ENCODE results near the gene KCNN4. TPM values are rescaled to one million over a fixed set of nuclear protein-coding genes. Genes with fewer than 3 reads are reported as not detected.

KCNN4 gene
- polyA plus RNA-seq, 2 donors = 3.9 to 4.6 TPM

GRCh38 chr19:43727593-43727853 is 53.2 kb downstream of the KCNN4 start:
- Histone ChIP-seq H3K36me3 (ENCODE audit: control insufficient read depth in 2 of 2, insufficient read depth in 2 of 2, low read length in 1 of 2) (peaks cover 16 to 28% of the 10 kb centered on the region in 2 donors), H3K4me3 (ENCODE audit: low read depth in 1 of 2, low read length in 2 of 2) (no peak overlapping the region), H3K27me3 (ENCODE audit: control insufficient read depth in 1 of 2, insufficient read depth in 2 of 2, low read length in 2 of 2) (no peaks in the 10 kb centered on the region), H3K27ac (ENCODE audit: low read depth in 2 of 2, low read length in 1 of 2) (no peak overlapping the region), H3K4me1 (ENCODE audit: control insufficient read depth in 2 of 2, insufficient read depth in 2 of 2, low read length in 1 of 2) (peaks cover 0 to 2% of the 10 kb centered on the region in 2 donors), H3K9me3 (ENCODE audit: control insufficient read depth in 2 of 2, insufficient read depth in 1 of 2, low read depth in 1 of 2, low read length in 1 of 2) (no peaks in the 10 kb centered on the region)
- WGBS, 2 donors = 54 to 71% methylated on average over 4 of the region's 4 CpGs

DNA sequence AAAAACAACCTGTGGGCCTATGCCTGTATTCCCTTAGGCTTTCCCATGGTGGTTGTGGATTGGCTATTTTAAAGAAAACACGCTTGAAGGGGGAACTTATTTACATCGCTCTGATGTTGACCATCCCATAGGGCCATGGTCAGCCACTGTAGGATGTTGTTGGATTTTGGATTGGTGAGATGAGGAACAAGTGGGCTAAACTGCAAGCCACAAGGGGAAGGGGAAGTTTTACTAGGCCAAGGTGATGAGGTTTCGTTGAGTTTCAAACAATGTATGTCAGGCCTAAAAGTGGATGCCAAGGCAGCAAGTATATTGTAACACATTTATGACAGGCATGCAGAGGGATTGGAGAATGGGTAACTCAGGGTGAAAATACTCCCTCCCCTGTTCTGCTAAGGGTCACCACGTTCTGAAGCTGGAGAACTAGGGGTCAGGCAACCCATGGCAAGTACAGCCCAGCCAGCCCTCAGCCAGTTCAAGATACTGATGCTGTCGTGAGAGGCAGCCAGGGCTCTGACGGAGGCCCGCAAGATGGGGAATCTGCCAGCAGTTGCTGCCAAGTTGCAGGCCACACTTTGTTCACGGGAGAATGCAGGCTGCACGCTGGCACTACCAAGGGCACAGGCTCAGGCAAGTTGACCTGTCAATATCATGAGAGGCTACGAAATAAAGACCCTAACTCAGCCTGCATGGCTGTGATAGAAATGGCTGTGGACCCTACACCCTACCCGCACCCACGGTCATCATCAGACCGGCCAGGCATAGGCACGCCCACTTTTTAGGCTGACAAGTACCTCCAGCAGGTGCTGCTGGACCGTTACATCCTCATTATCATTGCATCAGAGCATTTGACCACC is 53.8 kb downstream of the KCNN4 start:
- 44 to 59% methylated on average over 15 of the region's 15 CpGs for WGBS, 2 donors
- Histone ChIP-seq H3K27me3 (ENCODE audit: control insufficient read depth in 1 of 2, insufficient read depth in 2 of 2, low read length in 2 of 2) (no peaks in the 10 kb centered on the region), H3K36me3 (ENCODE audit: control insufficient read depth in 2 of 2, insufficient read depth in 2 of 2, low read length in 1 of 2) (peaks cover 14 to 23% of the 10 kb centered on the region in 2 donors), H3K9me3 (ENCODE audit: control insufficient read depth in 2 of 2, insufficient read depth in 1 of 2, low read depth in 1 of 2, low read length in 1 of 2) (no peaks in the 10 kb centered on the region), H3K27ac (ENCODE audit: low read depth in 2 of 2, low read length in 1 of 2) (no peak overlapping the region), H3K4me3 (ENCODE audit: low read depth in 1 of 2, low read length in 2 of 2) (no peak overlapping the region), H3K4me1 (ENCODE audit: control insufficient read depth in 2 of 2, insufficient read depth in 2 of 2, low read length in 1 of 2) (peaks cover 0 to 2% of the 10 kb centered on the region in 2 donors)

- Histone ChIP-seq H3K27me3 (ENCODE audit: control insufficient read depth in 1 of 2, insufficient read depth in 2 of 2, low read length in 2 of 2) (no peaks in the 10 kb centered on the region), H3K36me3 (ENCODE audit: control insufficient read depth in 2 of 2, insufficient read depth in 2 of 2, low read length in 1 of 2) (peaks cover 11 to 12% of the 10 kb centered on the region in 2 donors), H3K4me1 (ENCODE audit: control insufficient read depth in 2 of 2, insufficient read depth in 2 of 2, low read length in 1 of 2) (peaks cover 0 to 2% of the 10 kb centered on the region in 2 donors), H3K4me3 (ENCODE audit: low read depth in 1 of 2, low read length in 2 of 2) (no peak overlapping the region), H3K27ac (ENCODE audit: low read depth in 2 of 2, low read length in 1 of 2) (no peak overlapping the region), H3K9me3 (ENCODE audit: control insufficient read depth in 2 of 2, insufficient read depth in 1 of 2, low read depth in 1 of 2, low read length in 1 of 2) (no peaks in the 10 kb centered on the region)
- 39 to 49% methylated on average over 7 of the region's 7 CpGs for WGBS, 2 donors
Measured at GRCh38 chr19:43725468-43725867, 55.3 kb downstream of the KCNN4 start.

GRCh38 chr19:43724896-43725295 is 55.9 kb downstream of the KCNN4 start:
- no peak overlapping the region for H3K27ac ChIP-seq (ENCODE audit: low read depth in 2 of 2, low read length in 1 of 2)
- H3K4me1 ChIP-seq (ENCODE audit: control insufficient read depth in 2 of 2, insufficient read depth in 2 of 2, low read length in 1 of 2) = peaks cover 0 to 2% of the 10 kb centered on the region in 2 donors
- peaks cover 11 to 12% of the 10 kb centered on the region in 2 donors for H3K36me3 ChIP-seq (ENCODE audit: control insufficient read depth in 2 of 2, insufficient read depth in 2 of 2, low read length in 1 of 2)
- no peaks in the 10 kb centered on the region for H3K9me3 ChIP-seq (ENCODE audit: control insufficient read depth in 2 of 2, insufficient read depth in 1 of 2, low read depth in 1 of 2, low read length in 1 of 2)
- no peaks in the 10 kb centered on the region for H3K27me3 ChIP-seq (ENCODE audit: control insufficient read depth in 1 of 2, insufficient read depth in 2 of 2, low read length in 2 of 2)
- WGBS, 2 donors = 65 to 69% methylated on average over 8 of the region's 8 CpGs
- H3K4me3 ChIP-seq (ENCODE audit: low read depth in 1 of 2, low read length in 2 of 2) = no peak overlapping the region

GRCh38 chr19:43723588-43723987 is 57.2 kb downstream of the KCNN4 start:
- 60 to 62% methylated on average over 8 of the region's 8 CpGs for WGBS, 2 donors
- peaks cover 2 to 6% of the 10 kb centered on the region in 2 donors for H3K4me1 ChIP-seq (ENCODE audit: control insufficient read depth in 2 of 2, insufficient read depth in 2 of 2, low read length in 1 of 2)
- H3K9me3 ChIP-seq (ENCODE audit: control insufficient read depth in 2 of 2, insufficient read depth in 1 of 2, low read depth in 1 of 2, low read length in 1 of 2) = no peaks in the 10 kb centered on the region
- peaks cover 2 to 4% of the 10 kb centered on the region in 2 donors for H3K36me3 ChIP-seq (ENCODE audit: control insufficient read depth in 2 of 2, insufficient read depth in 2 of 2, low read length in 1 of 2)
- no peak overlapping the region for H3K27ac ChIP-seq (ENCODE audit: low read depth in 2 of 2, low read length in 1 of 2)
- H3K4me3 ChIP-seq (ENCODE audit: low read depth in 1 of 2, low read length in 2 of 2) = no peak overlapping the region
- no peaks in the 10 kb centered on the region for H3K27me3 ChIP-seq (ENCODE audit: control insufficient read depth in 1 of 2, insufficient read depth in 2 of 2, low read length in 2 of 2)

DNA sequence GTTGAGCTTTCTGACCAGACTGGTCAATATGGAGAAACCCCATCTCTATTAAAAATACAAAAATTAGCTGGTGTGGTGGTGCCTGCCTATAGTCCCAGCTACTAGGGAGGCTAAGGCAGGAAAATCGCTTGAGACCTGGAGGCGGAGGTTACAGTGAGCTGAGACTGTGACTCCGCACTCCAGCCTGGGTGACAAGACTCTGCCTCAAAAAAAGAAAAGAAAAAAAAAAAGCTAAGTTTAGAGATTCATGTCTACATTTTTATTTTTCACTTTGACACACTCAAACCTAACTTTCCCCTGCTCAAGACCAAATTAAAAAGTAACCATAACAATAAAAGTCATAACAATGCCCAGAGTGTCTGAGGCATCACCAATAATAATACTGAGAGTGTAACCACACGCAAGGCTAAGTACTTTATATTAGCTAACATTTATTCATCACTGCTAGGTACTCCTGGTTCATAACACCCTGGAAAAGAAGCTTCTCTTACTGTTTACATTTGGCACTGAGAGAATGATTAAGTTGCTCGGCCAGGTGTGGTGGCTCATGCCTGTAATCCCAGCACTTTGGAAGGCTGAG is 59.2 kb downstream of the KCNN4 start:
- no peak overlapping the region for H3K27ac ChIP-seq (ENCODE audit: low read depth in 2 of 2, low read length in 1 of 2)
- H3K4me3 ChIP-seq (ENCODE audit: low read depth in 1 of 2, low read length in 2 of 2) = no peak overlapping the region
- no peaks in the 10 kb centered on the region for H3K36me3 ChIP-seq (ENCODE audit: control insufficient read depth in 2 of 2, insufficient read depth in 2 of 2, low read length in 1 of 2)
- H3K4me1 ChIP-seq (ENCODE audit: control insufficient read depth in 2 of 2, insufficient read depth in 2 of 2, low read length in 1 of 2) = peaks cover 0 to 6% of the 10 kb centered on the region in 2 donors
- no peaks in the 10 kb centered on the region for H3K9me3 ChIP-seq (ENCODE audit: control insufficient read depth in 2 of 2, insufficient read depth in 1 of 2, low read depth in 1 of 2, low read length in 1 of 2)
- no peaks in the 10 kb centered on the region for H3K27me3 ChIP-seq (ENCODE audit: control insufficient read depth in 1 of 2, insufficient read depth in 2 of 2, low read length in 2 of 2)
- WGBS, 2 donors = 73 to 79% methylated on average over 5 of the region's 5 CpGs

DNA sequence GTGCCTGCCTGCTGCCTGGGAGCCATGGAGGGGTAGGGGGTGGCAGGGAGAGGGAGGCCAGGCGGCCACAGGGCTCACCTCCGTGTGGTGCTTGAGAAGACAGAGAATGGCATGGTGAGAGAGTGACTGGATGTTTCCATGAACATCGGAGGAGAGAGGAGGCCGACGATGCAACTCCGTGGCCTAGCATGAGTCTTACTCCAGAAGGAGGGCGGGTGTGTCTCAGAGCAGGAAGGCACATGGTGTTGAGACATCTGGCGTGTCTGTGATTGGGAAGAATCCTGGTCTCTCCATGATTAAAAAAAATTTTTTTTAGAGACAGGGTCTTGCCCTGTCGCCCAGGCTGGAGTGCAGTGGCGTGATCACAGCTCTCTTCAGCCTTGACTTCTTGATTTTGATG is 59.8 kb downstream of the KCNN4 start:
- Histone ChIP-seq H3K36me3 (ENCODE audit: control insufficient read depth in 2 of 2, insufficient read depth in 2 of 2, low read length in 1 of 2) (no peaks in the 10 kb centered on the region), H3K9me3 (ENCODE audit: control insufficient read depth in 2 of 2, insufficient read depth in 1 of 2, low read depth in 1 of 2, low read length in 1 of 2) (no peaks in the 10 kb centered on the region), H3K27ac (ENCODE audit: low read depth in 2 of 2, low read length in 1 of 2) (no peak overlapping the region), H3K4me1 (ENCODE audit: control insufficient read depth in 2 of 2, insufficient read depth in 2 of 2, low read length in 1 of 2) (peaks cover 0 to 6% of the 10 kb centered on the region in 2 donors), H3K4me3 (ENCODE audit: low read depth in 1 of 2, low read length in 2 of 2) (no peak overlapping the region), H3K27me3 (ENCODE audit: control insufficient read depth in 1 of 2, insufficient read depth in 2 of 2, low read length in 2 of 2) (no peaks in the 10 kb centered on the region)
- WGBS, 2 donors = 84 to 87% methylated on average over 10 of the region's 10 CpGs

DNA sequence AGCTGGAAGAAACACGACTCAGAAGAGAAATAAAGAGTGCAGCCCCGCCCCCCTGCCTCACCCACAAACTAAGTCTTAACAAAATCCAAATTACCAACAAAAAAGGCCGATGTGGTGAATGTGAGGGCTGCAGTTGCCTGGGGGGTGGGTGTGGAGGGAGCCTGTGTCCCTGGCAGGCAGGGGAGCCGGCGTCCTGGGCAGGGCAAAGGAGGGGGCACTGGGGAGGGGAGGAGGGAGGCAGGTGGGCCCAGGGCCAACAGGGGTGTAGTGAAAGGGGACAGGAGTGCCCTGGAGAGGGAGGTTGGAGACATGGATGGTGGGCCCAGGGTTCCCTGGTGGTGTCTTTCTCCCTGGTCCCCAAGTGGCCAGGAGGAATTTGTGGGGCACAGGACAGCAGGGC is 60.9 kb downstream of the KCNN4 start:
- H3K27ac ChIP-seq (ENCODE audit: low read depth in 2 of 2, low read length in 1 of 2) = no peak overlapping the region
- H3K36me3 ChIP-seq (ENCODE audit: control insufficient read depth in 2 of 2, insufficient read depth in 2 of 2, low read length in 1 of 2) = no peaks in the 10 kb centered on the region
- 53% methylated on average over 5 of the region's 5 CpGs for WGBS, 2 donors
- no peaks in the 10 kb centered on the region for H3K9me3 ChIP-seq (ENCODE audit: control insufficient read depth in 2 of 2, insufficient read depth in 1 of 2, low read depth in 1 of 2, low read length in 1 of 2)
- H3K27me3 ChIP-seq (ENCODE audit: control insufficient read depth in 1 of 2, insufficient read depth in 2 of 2, low read length in 2 of 2) = no peaks in the 10 kb centered on the region
- no peak overlapping the region for H3K4me3 ChIP-seq (ENCODE audit: low read depth in 1 of 2, low read length in 2 of 2)
- peaks cover 0 to 6% of the 10 kb centered on the region in 2 donors for H3K4me1 ChIP-seq (ENCODE audit: control insufficient read depth in 2 of 2, insufficient read depth in 2 of 2, low read length in 1 of 2)

GRCh38 chr19:43719378-43719868 is 61.4 kb downstream of the KCNN4 start:
- H3K4me3 ChIP-seq (ENCODE audit: low read depth in 1 of 2, low read length in 2 of 2) = no peak overlapping the region
- no peaks in the 10 kb centered on the region for H3K27me3 ChIP-seq (ENCODE audit: control insufficient read depth in 1 of 2, insufficient read depth in 2 of 2, low read length in 2 of 2)
- 85 to 90% methylated on average over 37 of the region's 37 CpGs for WGBS, 2 donors
- no peak overlapping the region for H3K27ac ChIP-seq (ENCODE audit: low read depth in 2 of 2, low read length in 1 of 2)
- peaks cover 0 to 6% of the 10 kb centered on the region in 2 donors for H3K4me1 ChIP-seq (ENCODE audit: control insufficient read depth in 2 of 2, insufficient read depth in 2 of 2, low read length in 1 of 2)
- H3K36me3 ChIP-seq (ENCODE audit: control insufficient read depth in 2 of 2, insufficient read depth in 2 of 2, low read length in 1 of 2) = no peaks in the 10 kb centered on the region
- no peaks in the 10 kb centered on the region for H3K9me3 ChIP-seq (ENCODE audit: control insufficient read depth in 2 of 2, insufficient read depth in 1 of 2, low read depth in 1 of 2, low read length in 1 of 2)

Data from esophagus (tissue), 2 donors.